T-helper 2 cell treated with Interferon-gamma antibody and Interleukin-4, amounts not matched to agents 5 μg/mL and 100 μg/mL, for 36 hours (primary cell): ENCODE data around the gene ZBTB46.

Experiments
- DNase-seq: peaks from one replicate; pipeline ENCODE4 v3.0.0; 2021; ENCODE audit warnings: low spot score
- H3K27ac Mint-ChIP-seq: one replicate; pipeline ENCODE4 v1.8.0; 2021; ENCODE audit warnings: mild to moderate bottlenecking, mixed read lengths
- H3K27me3 Mint-ChIP-seq: one replicate; pipeline ENCODE4 v1.8.0; 2021; ENCODE audit warnings: low read depth, mixed read lengths
- H3K36me3 Mint-ChIP-seq: one replicate; pipeline ENCODE4 v1.8.0; 2021; ENCODE audit warnings: low read depth, mixed read lengths
- H3K4me1 Mint-ChIP-seq: one replicate; pipeline ENCODE4 v1.8.0; 2021; ENCODE audit warnings: low read depth, mixed read lengths
- H3K4me3 Mint-ChIP-seq: one replicate; pipeline ENCODE4 v1.8.0; 2022; ENCODE audit warnings: mild to moderate bottlenecking, moderate library complexity, mixed read lengths
- H3K9me3 Mint-ChIP-seq: one replicate; pipeline ENCODE4 v1.8.0; 2021; ENCODE audit warnings: mixed read lengths

The ZBTB46 gene

GRCh38 chr20:63755933-63756647, 75.0 kb downstream of the ZBTB46 start:
- DNase-seq, result no peak
- Mint-ChIP-seq H3K36me3 (no peaks in the 10 kb centered on the region), H3K27me3 (no peaks in the 10 kb centered on the region), H3K4me3 (no peak overlapping the region), H3K4me1 (peaks cover 11% of the 10 kb centered on the region), H3K9me3 (no peaks in the 10 kb centered on the region), H3K27ac (no peak overlapping the region)

GRCh38 chr20:63754008-63754407, 77.1 kb downstream of the ZBTB46 start:
- Mint-ChIP-seq H3K4me1 (peaks cover 11% of the 10 kb centered on the region), H3K27ac (no peak overlapping the region), H3K4me3 (no peak overlapping the region), H3K36me3 (no peaks in the 10 kb centered on the region), H3K9me3 (no peaks in the 10 kb centered on the region), H3K27me3 (no peaks in the 10 kb centered on the region)
- DNase-seq, result no peak

GRCh38 chr20:63753381-63753780, 77.7 kb downstream of the ZBTB46 start:
- Mint-ChIP-seq H3K27me3 (no peaks in the 10 kb centered on the region), H3K27ac (no peak overlapping the region), H3K4me1 (peaks cover 11% of the 10 kb centered on the region)

GRCh38 chr20:63752411-63753101, 78.5 kb downstream of the ZBTB46 start:
- no peak for DNase-seq
- Mint-ChIP-seq H3K4me1 (peaks cover 11% of the 10 kb centered on the region), H3K9me3 (no peaks in the 10 kb centered on the region), H3K4me3 (no peak overlapping the region), H3K27ac (no peak overlapping the region), H3K36me3 (no peaks in the 10 kb centered on the region), H3K27me3 (no peaks in the 10 kb centered on the region)

More at GRCh38 chr20:63753381-63753780, 77.7 kb downstream of the ZBTB46 start:
- Mint-ChIP-seq H3K36me3 (no peaks in the 10 kb centered on the region), H3K4me3 (no peak overlapping the region), H3K9me3 (no peaks in the 10 kb centered on the region)
- DNase-seq, result no peak

GRCh38 chr20:63751471-63752271, 79.4 kb downstream of the ZBTB46 start:
- Mint-ChIP-seq H3K27me3 (no peaks in the 10 kb centered on the region), H3K9me3 (no peaks in the 10 kb centered on the region), H3K4me3 (peak overlapping the region; percentile 71), H3K4me1 (peaks cover 8% of the 10 kb centered on the region), H3K36me3 (no peaks in the 10 kb centered on the region), H3K27ac (peak overlapping the region; percentile 88)
- DNase-seq, result no peak

GRCh38 chr20:63750807-63751470, 80.1 kb downstream of the ZBTB46 start:
- Mint-ChIP-seq H3K36me3 (no peaks in the 10 kb centered on the region), H3K27ac (peak overlapping the region; percentile 88), H3K9me3 (no peaks in the 10 kb centered on the region), H3K27me3 (no peaks in the 10 kb centered on the region), H3K4me3 (peak overlapping the region; percentile 71), H3K4me1 (peaks cover 4% of the 10 kb centered on the region)
- peak; percentile 45 for DNase-seq

GRCh38 chr20:63749597-63750508, 81.2 kb downstream of the ZBTB46 start:
- Mint-ChIP-seq H3K27me3 (no peaks in the 10 kb centered on the region), H3K4me3 (no peak overlapping the region), H3K4me1 (peaks cover 4% of the 10 kb centered on the region), H3K9me3 (no peaks in the 10 kb centered on the region), H3K27ac (peak overlapping the region; percentile 49), H3K36me3 (no peaks in the 10 kb centered on the region)
- no peak for DNase-seq

GRCh38 chr20:63748934-63749270, 82.2 kb downstream of the ZBTB46 start:
- peak overlapping the region; percentile 45 for H3K27ac Mint-ChIP-seq

GRCh38 chr20:63748070-63748933, 82.8 kb downstream of the ZBTB46 start:
- H3K4me1 Mint-ChIP-seq, result peaks cover 4% of the 10 kb centered on the region
- no peak for DNase-seq
- H3K27ac Mint-ChIP-seq, result peak overlapping the region; percentile 31
- no peaks in the 10 kb centered on the region for H3K9me3 Mint-ChIP-seq
- H3K36me3 Mint-ChIP-seq, result peaks cover 6% of the 10 kb centered on the region
- H3K4me3 Mint-ChIP-seq, result no peak overlapping the region
- H3K27me3 Mint-ChIP-seq, result no peaks in the 10 kb centered on the region

More at GRCh38 chr20:63748934-63749270, 82.2 kb downstream of the ZBTB46 start:
- no peak for DNase-seq
- Mint-ChIP-seq H3K9me3 (no peaks in the 10 kb centered on the region), H3K4me1 (peaks cover 4% of the 10 kb centered on the region), H3K27me3 (no peaks in the 10 kb centered on the region), H3K4me3 (no peak overlapping the region), H3K36me3 (peaks cover under 1% of the 10 kb centered on the region)

- no peak overlapping the region for H3K27ac Mint-ChIP-seq
Observed at GRCh38 chr20:63747622-63748069, 83.4 kb downstream of the ZBTB46 start.

GRCh38 chr20:63746751-63747315, 84.2 kb downstream of the ZBTB46 start:
- Mint-ChIP-seq H3K4me3 (no peak overlapping the region), H3K27me3 (no peaks in the 10 kb centered on the region), H3K27ac (no peak overlapping the region), H3K36me3 (peaks cover 8% of the 10 kb centered on the region), H3K4me1 (peaks cover 4% of the 10 kb centered on the region), H3K9me3 (no peaks in the 10 kb centered on the region)
- no peak for DNase-seq

More at GRCh38 chr20:63747622-63748069, 83.4 kb downstream of the ZBTB46 start:
- H3K4me3 Mint-ChIP-seq, result no peak overlapping the region
- peaks cover 4% of the 10 kb centered on the region for H3K4me1 Mint-ChIP-seq
- H3K9me3 Mint-ChIP-seq, result no peaks in the 10 kb centered on the region
- H3K36me3 Mint-ChIP-seq, result peaks cover 8% of the 10 kb centered on the region
- H3K27me3 Mint-ChIP-seq, result no peaks in the 10 kb centered on the region
- no peak for DNase-seq
